Stimulated activated memory B cell treated with anti-CD40 and anti-IgM and Interleukin-4, amounts not matched to agents 10 μg/mL and 1 μg/mL and 100 μg/mL, for 72 hours (primary cell): ENCODE results near the gene NKIRAS1.
A peak's percentile ranks its signal among the peaks of the same experiment; 100 is the strongest.
"Not testable (repeated sequence)": the region's sequence is repeated elsewhere in the genome, so short reads cannot be mapped to it uniquely, and the experiment has no call there.

Source experiments
- ATAC-seq: fragments of 150-1000 bp; cut with Tn5 transposase; 2 replicates; pipeline ENCODE4 v1.10.0; 2021
- H3K27ac Mint-ChIP-seq: one replicate; pipeline ENCODE4 v1.8.0; 2022; ENCODE audit warnings: mild to moderate bottlenecking, mixed read lengths
- H3K27me3 Mint-ChIP-seq: one replicate; pipeline ENCODE4 v1.8.0; 2022; ENCODE audit warnings: mixed read lengths
- H3K36me3 Mint-ChIP-seq: one replicate; pipeline ENCODE4 v1.8.0; 2022; ENCODE audit warnings: mixed read lengths
- H3K4me1 Mint-ChIP-seq: one replicate; pipeline ENCODE4 v1.8.0; 2022; ENCODE audit warnings: mixed read lengths
- H3K4me3 Mint-ChIP-seq: one replicate; pipeline ENCODE4 v1.8.0; 2022; ENCODE audit warnings: mild to moderate bottlenecking, moderate library complexity, mixed read lengths
- H3K9me3 Mint-ChIP-seq: one replicate; pipeline ENCODE4 v1.8.0; 2022; ENCODE audit warnings: mixed read lengths

NKIRAS1 gene

DNA sequence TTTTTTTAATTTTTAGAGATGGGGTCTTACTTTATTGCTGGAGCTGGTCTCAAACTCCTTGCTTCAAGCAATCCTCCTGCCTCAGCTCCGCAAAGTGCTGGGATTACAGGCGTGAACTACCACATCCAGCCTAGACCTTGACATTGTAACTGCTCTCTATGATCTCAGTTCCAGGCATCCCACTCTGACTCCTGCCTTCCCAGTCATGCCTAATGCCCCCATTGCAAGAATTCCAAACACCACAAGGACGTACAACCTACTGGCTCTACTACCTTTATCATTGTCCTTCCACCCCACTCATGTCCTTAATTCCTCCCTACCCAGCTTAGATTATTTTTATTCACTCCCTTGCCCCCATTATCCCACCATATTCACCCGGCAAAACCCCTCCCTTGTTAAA lies 21.6 kb downstream of the NKIRAS1 start:
- ATAC-seq: no peak
- Mint-ChIP-seq H3K9me3 (no peaks in the 10 kb centered on the region), H3K4me1 (no peaks in the 10 kb centered on the region), H3K27me3 (no peaks in the 10 kb centered on the region), H3K27ac (no peak overlapping the region), H3K36me3 (peaks cover 59% of the 10 kb centered on the region), H3K4me3 (no peak overlapping the region)

DNA sequence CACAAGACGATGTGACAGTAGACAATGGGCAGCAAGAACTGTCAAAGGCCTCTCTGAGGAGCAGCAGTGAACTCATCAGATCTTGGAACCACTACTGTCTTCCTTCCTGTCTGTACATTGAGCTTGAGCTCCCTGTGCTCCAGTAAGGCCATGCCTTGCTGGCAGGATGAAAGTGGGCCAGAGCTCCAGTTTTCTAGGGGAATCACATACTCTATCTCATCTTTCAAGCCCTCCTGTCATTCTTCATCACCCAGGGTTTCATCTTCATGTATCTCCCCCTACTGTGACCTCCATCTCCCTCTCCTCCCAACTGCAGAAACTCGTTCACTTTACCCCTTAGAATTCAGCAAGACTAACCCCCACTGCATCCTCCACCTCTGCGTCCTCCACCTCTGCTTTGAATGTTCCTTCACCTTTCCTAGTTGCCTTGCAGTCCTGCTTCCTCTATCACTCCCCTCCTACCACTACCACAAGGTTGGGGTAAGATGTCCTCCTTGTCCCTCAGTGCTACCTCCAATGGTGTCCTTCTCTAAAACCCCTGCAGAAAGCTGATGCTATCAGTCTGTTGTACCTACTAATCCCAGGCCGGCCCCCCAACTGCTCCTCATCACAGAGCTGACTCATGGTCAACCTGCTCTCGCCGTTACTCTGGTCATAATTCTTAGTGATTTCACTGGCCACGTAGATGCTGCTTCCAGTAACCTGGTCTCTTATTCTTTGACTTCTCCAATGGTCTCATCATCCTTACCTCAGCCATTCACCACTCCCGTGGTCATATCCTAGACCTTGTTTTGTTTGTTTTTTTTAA lies 22.3 kb downstream of the NKIRAS1 start:
- peaks cover 53% of the 10 kb centered on the region for H3K36me3 Mint-ChIP-seq

DNA sequence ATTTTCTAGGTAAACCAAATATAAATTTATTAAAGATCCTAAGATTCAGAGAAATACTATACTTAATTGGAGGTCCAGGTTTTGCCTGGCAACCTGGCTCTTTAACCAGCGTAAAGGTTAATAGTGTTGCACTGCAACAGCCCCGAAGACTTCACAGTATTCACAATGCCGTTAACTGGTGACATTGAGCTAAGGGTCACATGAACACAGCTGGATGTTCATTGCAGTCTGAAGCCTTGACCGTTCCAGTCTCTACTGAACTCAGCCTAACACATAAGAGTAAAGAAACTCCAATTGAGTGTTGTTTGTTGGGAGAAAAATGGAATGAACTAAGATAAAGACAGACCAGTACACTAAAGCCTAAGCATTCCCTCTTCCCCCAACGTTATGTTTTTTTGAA lies 26.8 kb downstream of the NKIRAS1 start:
- H3K36me3 Mint-ChIP-seq: peaks cover 19% of the 10 kb centered on the region
- no peaks in the 10 kb centered on the region for H3K4me1 Mint-ChIP-seq
- H3K27ac Mint-ChIP-seq: no peak overlapping the region
- no peak for ATAC-seq
- H3K4me3 Mint-ChIP-seq: no peak overlapping the region
- H3K9me3 Mint-ChIP-seq: no peaks in the 10 kb centered on the region
- no peaks in the 10 kb centered on the region for H3K27me3 Mint-ChIP-seq

More for the DNA sequence above, 22.3 kb downstream of the NKIRAS1 start:
- Mint-ChIP-seq H3K9me3 (no peaks in the 10 kb centered on the region), H3K27ac (no peak overlapping the region), H3K4me3 (no peak overlapping the region), H3K4me1 (no peaks in the 10 kb centered on the region), H3K27me3 (no peaks in the 10 kb centered on the region)
- ATAC-seq: no peak

DNA sequence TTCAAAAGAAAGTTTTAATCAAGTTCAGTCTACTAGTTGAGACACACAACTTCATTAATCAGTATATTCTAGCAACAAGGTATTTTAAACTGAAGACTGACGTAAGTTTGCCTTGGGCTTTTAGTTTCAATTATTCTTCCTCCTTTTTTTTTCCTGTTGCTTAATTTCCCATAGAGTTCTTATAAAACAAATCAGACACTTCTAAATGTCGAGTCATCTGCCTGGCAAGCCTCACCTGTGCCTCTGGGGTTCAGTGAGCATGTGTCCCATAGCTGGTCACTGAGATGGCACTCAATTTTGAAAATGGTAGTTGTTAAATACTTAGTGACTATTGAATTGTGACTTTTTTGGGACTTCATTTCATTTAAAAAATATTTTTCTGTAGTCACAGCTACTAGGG lies 27.4 kb downstream of the NKIRAS1 start:
- Mint-ChIP-seq H3K9me3 (no peaks in the 10 kb centered on the region), H3K27me3 (no peaks in the 10 kb centered on the region), H3K27ac (no peak overlapping the region), H3K36me3 (peaks cover 13% of the 10 kb centered on the region), H3K4me1 (no peaks in the 10 kb centered on the region), H3K4me3 (no peak overlapping the region)
- no peak for ATAC-seq

DNA sequence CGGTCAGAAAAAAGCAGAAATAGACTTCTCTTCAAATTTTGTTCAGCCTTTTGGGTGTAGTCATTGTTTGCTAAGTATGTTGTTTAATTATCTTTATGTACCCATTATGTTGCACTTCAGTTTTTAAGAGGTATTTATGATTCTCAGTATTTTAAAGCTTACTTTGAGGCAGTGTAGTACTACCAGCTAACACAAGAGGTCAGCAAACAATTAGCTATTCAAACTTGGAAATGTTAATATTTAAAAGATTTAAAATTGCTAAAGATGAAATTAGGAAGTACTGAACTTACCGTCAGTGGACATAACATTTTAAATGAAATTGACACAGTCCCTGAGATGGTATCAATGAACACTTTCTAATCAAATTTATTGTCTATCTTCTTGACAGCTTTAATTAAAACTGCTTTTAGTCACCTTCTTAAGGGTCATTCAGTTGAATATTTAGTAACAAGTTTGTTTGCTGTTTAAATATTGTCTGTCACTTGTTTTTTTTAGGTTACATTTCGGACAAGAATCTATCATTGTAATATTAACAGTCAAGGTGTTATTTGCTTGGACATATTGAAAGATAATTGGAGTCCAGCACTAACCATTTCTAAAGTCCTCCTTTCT lies 28.1 kb downstream of the NKIRAS1 start:
- Mint-ChIP-seq H3K4me1 (no peaks in the 10 kb centered on the region), H3K27me3 (no peaks in the 10 kb centered on the region), H3K9me3 (no peaks in the 10 kb centered on the region), H3K36me3 (peaks cover 11% of the 10 kb centered on the region), H3K4me3 (no peak overlapping the region), H3K27ac (no peak overlapping the region)
- no peak for ATAC-seq

DNA sequence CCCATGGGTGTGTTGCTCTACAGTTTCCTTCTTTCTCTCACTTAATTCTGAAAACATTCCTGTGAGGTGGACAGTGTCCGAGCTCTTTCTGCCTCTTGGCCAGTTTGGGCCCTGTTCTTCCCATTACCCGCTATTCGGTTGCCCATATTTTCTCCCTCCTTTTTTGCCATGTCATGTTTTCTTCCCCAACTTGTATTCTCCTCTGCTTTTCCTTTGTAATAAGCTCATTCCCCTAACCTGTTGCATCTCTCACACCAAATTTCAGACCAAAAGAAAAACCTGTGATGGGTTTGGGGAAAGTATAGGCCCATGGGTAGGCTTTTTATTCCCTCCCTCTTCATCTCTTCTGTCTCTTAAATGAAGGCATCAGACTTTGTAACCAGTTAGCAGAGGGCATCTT lies 30.5 kb downstream of the NKIRAS1 start:
- Mint-ChIP-seq H3K9me3 (no peaks in the 10 kb centered on the region), H3K27me3 (no peaks in the 10 kb centered on the region), H3K36me3 (peaks cover 11% of the 10 kb centered on the region), H3K4me1 (no peaks in the 10 kb centered on the region), H3K4me3 (no peak overlapping the region), H3K27ac (peak overlapping the region; percentile 32)
- ATAC-seq: no peak

DNA sequence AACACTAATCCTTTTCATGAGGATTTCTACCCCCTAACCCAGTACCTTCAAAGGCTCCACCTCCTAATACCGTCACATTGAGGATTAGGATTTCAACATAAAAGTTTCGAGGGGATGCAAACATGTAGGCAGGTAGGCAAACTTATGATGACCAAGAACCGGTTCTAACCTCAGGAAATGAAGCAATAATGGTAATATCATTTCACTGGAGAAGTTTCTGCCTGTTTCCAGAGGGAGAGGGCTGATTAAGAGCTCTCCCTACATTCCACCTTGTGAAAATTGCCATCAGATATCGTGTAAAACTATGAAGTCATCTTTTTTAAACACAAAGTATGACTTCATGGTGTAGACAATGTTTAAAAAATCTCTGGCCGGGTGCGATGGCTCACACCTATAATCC lies 31.6 kb downstream of the NKIRAS1 start:
- Mint-ChIP-seq H3K4me1 (no peaks in the 10 kb centered on the region), H3K36me3 (peaks cover 13% of the 10 kb centered on the region), H3K4me3 (no peak overlapping the region), H3K27ac (no peak overlapping the region), H3K9me3 (no peaks in the 10 kb centered on the region), H3K27me3 (no peaks in the 10 kb centered on the region)
- ATAC-seq: no peak

DNA sequence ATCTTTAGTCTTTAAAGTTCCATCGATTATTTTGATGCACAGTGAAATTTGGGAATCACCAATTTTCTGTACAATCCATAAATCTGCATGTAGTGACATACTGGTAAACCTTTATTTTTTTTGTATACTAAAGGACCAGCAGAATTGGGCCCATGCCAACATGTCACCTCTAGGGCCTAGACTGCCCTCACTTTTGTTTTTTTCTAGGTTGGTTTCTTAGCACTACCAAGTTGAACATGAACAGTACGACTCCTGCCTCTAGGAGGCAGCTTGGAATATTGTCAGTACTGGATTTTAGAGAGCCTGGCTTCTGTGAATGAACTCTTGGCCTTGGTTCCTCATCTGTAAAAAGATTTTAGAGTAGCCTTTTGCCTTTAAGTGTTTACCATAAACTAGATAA lies 32.3 kb downstream of the NKIRAS1 start:
- H3K27me3 Mint-ChIP-seq: no peaks in the 10 kb centered on the region
- no peaks in the 10 kb centered on the region for H3K9me3 Mint-ChIP-seq
- H3K36me3 Mint-ChIP-seq: peaks cover 13% of the 10 kb centered on the region
- no peak overlapping the region for H3K4me3 Mint-ChIP-seq
- H3K4me1 Mint-ChIP-seq: no peaks in the 10 kb centered on the region
- no peak for ATAC-seq
- no peak overlapping the region for H3K27ac Mint-ChIP-seq

DNA sequence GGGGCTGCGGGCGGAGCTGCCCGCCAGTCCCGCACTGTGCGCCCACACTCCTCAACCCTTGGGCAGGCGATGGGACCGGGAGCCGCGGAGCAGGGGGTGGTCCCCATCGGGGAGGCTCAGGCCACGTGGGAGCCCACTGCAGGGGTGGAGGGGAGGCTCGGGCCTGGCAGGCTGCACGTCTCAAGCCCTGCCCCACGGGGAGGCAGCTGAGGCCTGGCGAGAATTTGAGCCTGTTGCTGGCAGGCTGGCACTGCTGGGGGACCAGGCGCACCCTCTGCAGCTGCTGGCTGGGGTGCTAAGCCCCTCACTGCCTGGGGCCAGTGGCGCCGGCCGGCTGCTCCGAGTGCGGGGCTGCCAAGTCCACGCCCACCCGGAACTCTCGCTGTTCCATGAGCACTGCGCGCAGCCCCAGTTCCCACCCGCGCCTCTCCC lies 34.3 kb downstream of the NKIRAS1 start:
- H3K4me3 Mint-ChIP-seq: no peak overlapping the region
- no peaks in the 10 kb centered on the region for H3K9me3 Mint-ChIP-seq
- H3K27me3 Mint-ChIP-seq: no peaks in the 10 kb centered on the region
- H3K4me1 Mint-ChIP-seq: peaks cover 10% of the 10 kb centered on the region
- H3K36me3 Mint-ChIP-seq: peaks cover 18% of the 10 kb centered on the region
- peak; percentile 47 for ATAC-seq
- no peak overlapping the region for H3K27ac Mint-ChIP-seq

DNA sequence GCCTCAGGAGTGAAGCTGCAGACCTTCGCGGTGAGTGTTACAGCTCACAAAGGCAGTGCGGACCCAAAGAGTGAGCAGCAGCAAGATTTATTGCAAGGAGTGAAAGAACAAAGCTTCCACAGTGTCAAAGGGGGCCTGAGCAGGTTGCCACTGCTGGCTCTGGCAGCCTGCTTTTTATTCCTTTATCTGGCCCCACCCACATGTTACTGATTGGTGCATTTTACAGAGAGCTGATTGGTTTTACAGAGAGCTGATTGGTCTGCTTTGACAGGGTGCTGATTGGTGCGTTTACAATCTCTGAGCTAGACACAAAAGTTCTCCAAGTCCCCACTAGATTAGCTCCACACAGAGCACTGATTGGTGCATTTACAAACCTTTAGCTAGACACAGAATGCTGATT lies 34.8 kb downstream of the NKIRAS1 start:
- H3K4me3 Mint-ChIP-seq, H3K27me3 Mint-ChIP-seq, H3K9me3 Mint-ChIP-seq, H3K27ac Mint-ChIP-seq, H3K4me1 Mint-ChIP-seq, ATAC-seq: not testable (repeated sequence)
- H3K36me3 Mint-ChIP-seq: peaks cover 18% of the 10 kb centered on the region

DNA sequence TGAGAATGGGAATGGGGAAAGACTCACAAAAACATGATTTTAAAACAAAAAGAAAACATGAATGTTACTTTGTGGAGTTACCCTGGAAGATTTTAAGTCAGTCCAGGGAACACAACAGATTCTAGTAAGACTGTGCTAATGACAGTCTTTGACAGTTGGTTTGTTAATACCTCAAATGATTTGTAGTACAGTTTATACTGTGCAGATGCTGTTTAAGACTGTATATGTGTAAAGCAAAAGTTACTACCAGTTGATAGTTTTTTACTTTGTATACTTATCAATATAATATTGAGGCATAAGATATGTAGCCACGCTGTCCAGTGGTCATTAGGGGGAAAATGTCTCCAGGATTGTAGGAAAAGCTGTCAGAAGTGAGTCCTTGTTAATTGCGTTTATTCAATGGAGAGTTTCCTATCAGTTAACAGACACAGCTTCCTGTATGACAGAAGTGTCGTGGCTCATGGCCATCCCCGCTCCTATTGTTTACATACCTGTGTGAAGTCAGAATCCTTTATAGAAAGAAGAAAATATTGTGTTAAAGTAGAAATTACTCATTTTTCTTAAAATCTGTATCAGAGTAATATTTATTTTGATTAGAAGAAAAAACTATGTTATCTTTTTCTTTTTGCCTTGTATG lies 36.0 kb downstream of the NKIRAS1 start:
- Mint-ChIP-seq H3K9me3 (no peaks in the 10 kb centered on the region), H3K27me3 (no peaks in the 10 kb centered on the region), H3K4me1 (peaks cover 19% of the 10 kb centered on the region), H3K36me3 (peaks cover 18% of the 10 kb centered on the region), H3K27ac (no peak overlapping the region), H3K4me3 (no peak overlapping the region)
- ATAC-seq: no peak

DNA sequence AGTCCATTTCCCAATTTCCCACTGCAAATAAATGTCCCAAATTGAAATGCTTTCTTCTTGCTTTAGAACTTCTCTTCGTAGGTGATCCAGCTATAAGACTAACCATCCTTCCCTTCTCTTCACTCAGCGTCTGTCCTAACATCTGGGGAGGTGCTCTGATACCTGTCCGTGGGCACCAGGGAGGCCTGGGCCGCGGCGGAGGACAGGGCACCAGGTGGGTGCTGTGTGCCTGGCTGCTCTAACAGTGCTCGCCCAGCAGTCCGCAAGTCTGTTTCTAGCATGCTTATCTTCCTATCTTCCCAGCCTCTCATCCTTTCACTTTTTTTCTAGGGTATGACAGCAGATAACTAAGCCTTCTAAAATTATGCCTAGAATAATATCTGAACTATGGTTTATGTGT lies 37.3 kb downstream of the NKIRAS1 start:
- no peaks in the 10 kb centered on the region for H3K9me3 Mint-ChIP-seq
- no peaks in the 10 kb centered on the region for H3K27me3 Mint-ChIP-seq
- H3K4me1 Mint-ChIP-seq: peaks cover 32% of the 10 kb centered on the region
- no peak overlapping the region for H3K4me3 Mint-ChIP-seq
- peaks cover 18% of the 10 kb centered on the region for H3K36me3 Mint-ChIP-seq
- no peak for ATAC-seq
- no peak overlapping the region for H3K27ac Mint-ChIP-seq

DNA sequence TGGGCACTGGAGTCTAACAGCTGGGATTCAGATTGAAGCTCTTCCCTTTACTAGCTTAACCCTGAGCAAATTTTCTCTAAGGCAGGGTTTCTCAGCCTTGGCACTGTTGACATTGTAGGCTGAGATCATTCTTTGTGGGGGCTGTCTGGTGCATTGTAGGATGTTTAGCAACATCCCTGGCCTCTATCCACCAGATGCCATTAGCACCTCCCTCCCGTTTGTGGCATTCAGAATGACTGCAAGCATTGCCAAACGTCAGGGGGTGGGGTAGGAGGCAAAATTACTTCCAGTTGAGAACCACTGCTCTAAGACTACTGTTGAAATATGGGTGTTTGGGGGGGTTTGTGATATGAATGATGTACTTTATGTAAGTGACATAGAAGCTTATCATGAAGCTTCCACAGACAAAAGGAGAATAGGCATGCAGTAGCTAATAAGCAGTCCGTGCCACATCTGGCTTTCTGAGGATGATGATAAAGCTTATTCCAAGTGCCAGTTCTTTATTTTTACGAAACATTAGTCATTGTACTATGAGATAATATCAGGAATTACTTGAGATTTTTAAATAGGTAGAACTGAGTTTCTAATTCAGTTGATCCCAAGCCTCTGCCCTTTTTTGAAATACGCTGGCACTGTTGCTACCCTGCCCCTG lies 39.3 kb downstream of the NKIRAS1 start:
- no peak for ATAC-seq
- H3K4me1 Mint-ChIP-seq: peaks cover 46% of the 10 kb centered on the region
- H3K4me3 Mint-ChIP-seq: no peak overlapping the region
- H3K27ac Mint-ChIP-seq: no peak overlapping the region
- no peaks in the 10 kb centered on the region for H3K27me3 Mint-ChIP-seq
- H3K9me3 Mint-ChIP-seq: no peaks in the 10 kb centered on the region
- H3K36me3 Mint-ChIP-seq: peaks cover 18% of the 10 kb centered on the region

DNA sequence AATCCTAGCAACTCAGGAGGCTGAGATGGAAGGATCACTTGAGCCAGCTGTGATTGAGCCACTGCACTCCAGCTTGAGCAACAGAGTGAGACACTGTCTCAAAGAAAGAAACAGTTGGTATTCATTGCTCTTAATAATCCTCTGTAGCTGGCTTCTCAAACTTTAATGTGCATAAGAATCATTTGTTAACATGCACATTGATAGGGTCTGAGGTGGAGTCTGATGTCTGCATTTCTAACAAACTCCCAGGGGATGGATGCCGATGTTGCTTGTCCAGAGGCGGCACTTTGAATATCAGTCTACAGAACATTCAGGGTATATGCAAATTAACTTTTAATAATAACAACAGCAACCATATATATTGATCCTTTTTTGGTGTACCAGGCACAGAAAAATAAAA lies 39.9 kb downstream of the NKIRAS1 start:
- no peaks in the 10 kb centered on the region for H3K9me3 Mint-ChIP-seq
- H3K27ac Mint-ChIP-seq: no peak overlapping the region
- ATAC-seq: no peak
- peaks cover 46% of the 10 kb centered on the region for H3K4me1 Mint-ChIP-seq
- no peaks in the 10 kb centered on the region for H3K27me3 Mint-ChIP-seq
- no peak overlapping the region for H3K4me3 Mint-ChIP-seq
- H3K36me3 Mint-ChIP-seq: peaks cover 13% of the 10 kb centered on the region

DNA sequence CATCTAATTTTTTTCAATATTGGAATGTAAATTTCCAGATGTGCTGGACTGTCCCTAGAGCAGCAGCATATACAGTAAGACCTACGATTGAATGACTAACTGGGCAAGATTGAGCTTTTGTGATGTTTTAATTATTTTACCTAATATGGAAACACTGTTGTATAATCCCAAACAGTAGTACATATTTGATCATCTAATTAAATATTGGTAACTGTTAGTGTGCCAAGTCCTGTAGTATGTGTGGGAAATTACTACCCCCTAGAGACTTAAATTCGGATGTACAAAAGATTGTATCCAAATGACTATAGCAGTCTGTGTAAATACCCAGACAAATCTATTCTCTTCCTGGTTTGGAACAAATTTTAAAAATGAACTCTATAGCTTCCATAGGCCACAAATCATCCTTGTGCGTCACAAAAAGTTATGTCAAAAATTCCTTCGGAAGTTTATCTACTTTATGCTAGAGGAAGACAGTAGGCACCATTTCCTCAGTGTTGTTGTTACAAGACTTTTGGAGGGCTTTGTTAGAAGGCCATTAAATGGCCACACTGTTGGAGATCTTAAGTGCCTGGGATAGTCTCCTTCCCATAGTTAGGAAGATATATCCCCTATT lies 41.6 kb downstream of the NKIRAS1 start:
- H3K27ac Mint-ChIP-seq: no peak overlapping the region
- ATAC-seq: no peak
- no peaks in the 10 kb centered on the region for H3K9me3 Mint-ChIP-seq
- peaks cover 46% of the 10 kb centered on the region for H3K4me1 Mint-ChIP-seq
- no peak overlapping the region for H3K4me3 Mint-ChIP-seq
- peaks cover 5% of the 10 kb centered on the region for H3K36me3 Mint-ChIP-seq
- no peaks in the 10 kb centered on the region for H3K27me3 Mint-ChIP-seq
